CD4-positive, alpha-beta T cell treated with Interleukin-4 for 1 hour (primary cell): ENCODE data around the gene CARD8.

ENCODE experiments used
- DNase-seq, 2 donors: peaks; one replicate each; pipeline ENCODE4 v3.0.0-alpha.2; 2020 to 2022

CARD8 gene

DNA sequence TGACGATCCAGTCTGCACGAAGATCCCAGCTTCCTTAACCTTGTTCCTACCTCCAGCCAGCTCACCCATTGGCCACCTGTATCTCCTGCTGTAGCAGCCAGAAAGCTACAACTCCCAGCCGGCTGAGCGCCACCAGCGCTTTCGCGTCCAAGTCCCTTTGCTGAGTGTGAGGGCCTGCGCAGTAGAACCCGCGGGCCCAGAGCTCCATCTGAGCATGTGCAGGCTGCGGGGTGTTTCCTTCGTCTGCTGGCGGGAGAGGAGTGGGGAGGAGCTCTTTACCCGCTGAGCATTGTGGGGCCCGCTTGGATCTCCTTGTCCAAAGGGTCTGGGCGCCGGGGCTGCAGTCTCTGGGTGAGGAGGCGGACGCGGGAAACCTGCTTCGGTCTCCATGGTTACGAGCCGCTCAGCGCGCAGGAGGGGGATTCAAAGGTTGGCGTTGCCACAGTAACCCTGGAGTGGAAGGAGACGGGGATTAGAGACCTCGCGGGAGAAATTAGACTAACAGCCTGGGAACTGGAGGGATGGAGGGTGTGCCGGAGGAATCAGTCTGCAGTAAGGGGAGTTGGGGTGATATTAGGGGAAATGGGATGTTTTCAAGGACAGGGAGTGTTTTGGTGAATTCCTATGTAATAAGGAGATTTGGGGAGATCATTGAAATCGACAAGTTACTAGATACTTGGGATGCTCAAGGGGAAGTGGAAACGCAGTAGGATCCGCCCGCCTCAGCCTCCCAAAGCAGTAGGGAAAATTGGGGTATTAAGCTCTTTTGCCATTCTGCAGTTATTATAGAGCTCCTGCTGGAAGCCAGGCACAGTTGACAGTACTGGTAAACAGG, 51.7 kb downstream of the CARD8 start:
- DNase-seq: peak; percentile 92 to 93

DNA sequence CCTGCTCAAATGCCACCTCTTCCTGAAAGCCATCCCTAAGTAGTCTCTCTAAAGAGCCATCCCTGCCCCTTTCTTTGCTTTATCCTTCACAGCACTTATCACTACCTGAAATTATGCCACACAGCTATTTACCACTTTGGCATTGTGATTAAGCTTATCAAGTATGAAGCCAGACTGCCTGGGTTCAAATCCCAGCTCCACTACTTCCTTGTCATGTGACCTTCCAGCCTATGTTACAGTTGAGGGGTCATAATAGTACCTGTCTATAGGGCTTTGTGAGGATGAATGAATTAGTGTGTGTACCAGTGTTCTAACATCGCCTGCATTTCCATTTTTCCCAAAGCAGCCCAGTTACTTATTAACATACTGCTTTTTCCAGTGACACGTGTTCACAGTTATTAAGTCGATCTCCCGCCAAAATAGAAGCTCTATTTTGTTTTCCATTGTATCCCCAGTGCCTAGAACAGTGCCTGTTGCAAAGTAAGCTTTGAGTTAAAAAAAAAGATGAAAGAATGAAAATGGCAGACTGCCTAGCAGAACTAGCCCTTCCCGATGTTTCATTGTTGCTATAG, 52.4 kb downstream of the CARD8 start:
- no peak for DNase-seq

GRCh38 chr19:48196933-48197665, 58.6 kb downstream of the CARD8 start:
- no peak for DNase-seq

DNA sequence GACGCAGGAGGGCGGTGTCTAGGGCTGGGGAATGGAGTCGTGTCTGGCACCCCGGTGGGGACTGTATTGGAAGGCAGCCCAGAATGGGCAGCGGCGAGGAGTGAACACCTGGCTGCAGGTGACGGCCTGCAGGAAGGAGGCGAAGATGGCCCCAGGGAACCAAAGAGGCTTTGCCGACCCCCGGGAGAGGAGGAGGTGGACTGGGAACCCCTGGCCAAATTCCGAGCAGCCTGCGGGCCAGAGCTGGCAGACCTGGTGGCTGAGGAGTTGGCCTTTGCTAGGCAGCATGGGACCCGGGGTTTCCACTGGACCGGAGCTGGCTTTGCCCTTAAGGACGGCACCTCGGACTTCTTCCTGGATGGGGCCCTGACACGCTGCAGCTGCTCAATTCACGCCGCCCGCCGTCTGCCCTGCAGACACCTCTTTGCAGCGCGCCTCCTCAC, 59.4 kb downstream of the CARD8 start:
- DNase-seq: no peak

DNA sequence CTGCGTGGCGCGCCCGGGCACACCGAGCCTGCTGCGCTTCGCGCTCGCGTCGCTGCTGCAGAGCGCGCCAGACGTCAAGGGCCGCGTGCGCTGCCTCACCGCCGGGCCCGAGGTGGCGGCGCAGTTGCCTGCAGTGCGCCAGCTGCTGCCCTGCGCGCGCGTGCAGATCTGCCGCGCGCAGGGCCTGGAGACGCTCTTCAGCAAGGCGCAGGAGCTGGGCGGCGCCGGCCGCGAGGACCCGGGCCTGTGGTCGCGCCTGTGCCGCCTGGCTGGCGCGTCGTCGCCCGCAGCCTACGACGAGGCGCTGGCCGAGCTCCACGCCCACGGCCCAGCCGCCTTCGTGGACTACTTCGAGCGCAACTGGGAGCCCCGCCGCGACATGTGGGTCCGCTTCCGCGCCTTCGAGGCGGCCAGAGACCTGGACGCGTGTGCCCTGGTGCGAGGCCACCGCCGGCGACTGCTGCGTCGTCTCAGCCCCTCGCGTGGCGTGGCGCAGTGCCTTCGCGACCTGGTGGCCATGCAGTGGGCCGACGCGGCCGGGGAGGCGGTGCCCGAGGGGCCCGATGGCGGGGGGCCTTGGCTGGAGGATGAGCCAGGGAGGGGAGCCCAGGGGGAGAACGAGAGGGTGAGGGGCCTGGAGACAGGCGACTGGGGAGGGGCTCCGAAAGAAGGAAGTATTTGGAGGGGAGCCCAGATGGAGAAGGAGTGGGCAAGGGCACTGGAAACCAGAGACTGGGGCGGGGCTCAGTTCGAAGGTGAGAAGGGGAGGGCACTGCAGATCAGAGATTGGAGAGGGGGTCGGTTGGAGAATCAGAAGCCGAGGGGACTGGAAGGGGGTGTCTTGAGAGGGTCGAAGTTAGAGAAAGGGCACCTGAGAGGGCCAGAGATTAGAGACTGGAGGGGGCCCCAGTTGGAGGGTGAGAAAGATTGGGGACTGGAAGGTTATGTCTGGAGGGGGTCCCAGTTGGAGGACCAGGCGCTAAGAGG, 60.6 kb downstream of the CARD8 start:
- no peak for DNase-seq

DNA sequence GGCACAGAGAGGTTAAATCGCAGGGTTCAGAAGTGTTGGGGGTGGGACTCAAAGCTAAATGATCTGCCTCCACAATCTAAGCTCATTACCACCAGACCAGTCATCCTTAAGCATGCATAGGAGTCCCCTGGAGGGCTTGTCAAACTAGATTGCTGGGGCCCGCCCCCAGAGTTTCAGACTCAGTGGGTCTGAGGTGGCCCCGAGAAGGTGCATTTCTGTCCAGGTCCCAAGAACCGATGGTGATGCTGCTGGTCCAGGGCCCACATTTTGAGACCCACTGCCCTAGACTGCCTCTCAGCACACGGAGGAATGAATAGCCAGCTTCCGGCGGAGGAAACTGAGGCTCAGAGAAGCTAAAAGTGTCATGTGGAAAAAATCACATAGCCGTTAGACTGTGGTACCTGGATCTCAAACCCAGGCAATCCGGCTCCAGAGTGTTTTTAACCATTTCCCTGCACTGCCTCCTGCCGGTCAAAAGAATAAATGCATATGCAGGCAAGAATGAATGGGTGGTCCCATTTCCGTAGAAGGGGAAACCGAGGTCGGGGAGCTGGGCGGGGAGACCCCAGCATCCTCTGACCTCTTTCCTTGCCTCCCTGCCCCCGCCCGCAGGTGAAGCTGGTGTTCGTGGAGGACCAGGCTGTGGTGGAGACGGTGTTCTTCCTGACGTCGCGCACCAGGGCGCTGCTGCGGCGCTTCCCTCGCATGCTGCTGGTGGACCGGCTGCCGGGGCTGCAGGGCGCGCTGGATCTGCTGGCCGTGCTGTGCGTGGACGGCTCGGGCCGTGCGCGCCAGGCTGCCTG, 61.5 kb downstream of the CARD8 start:
- DNase-seq: peak in 1 of 2 donors; percentile 32

- DNase-seq: no peak
These were observed 63.0 kb downstream of the CARD8 start for GRCh38 chr19:48192750-48193149.

GRCh38 chr19:48190885-48191284, 64.8 kb downstream of the CARD8 start:
- DNase-seq: no peak

- peak; percentile 34 to 82 for DNase-seq
These were observed 65.3 kb downstream of the CARD8 start for GRCh38 chr19:48190288-48190884.

DNA sequence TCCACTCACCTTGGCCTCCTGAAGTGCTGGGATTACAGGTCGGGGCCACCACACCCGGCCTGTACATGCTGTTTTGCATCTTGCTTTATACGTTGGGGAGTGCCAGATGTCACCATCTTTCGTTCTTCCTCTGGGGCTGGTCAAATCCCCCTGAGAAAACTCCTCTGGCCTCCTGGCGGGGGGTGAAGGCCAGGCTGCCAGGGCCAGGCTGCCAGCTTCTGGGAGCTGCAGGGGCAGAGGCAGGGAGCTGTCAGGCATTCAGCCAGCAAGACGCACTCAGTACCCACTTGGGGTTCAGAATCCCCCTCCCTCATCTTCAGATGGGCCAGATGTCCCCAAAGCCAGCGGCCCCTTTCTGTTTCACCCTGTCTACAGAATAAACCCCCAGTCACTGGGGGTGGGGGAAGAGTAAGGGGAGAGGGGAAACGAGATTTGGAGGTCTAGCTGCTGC, 69.1 kb downstream of the CARD8 start:
- no peak for DNase-seq

GRCh38 chr19:48186015-48186414, 69.7 kb downstream of the CARD8 start:
- no peak for DNase-seq

GRCh38 chr19:48183356-48183755, 72.4 kb downstream of the CARD8 start:
- no peak for DNase-seq

- DNase-seq: no peak
These were observed 73.3 kb downstream of the CARD8 start for GRCh38 chr19:48182434-48182833.

GRCh38 chr19:48181505-48181904, 74.2 kb downstream of the CARD8 start:
- DNase-seq: no peak

DNA sequence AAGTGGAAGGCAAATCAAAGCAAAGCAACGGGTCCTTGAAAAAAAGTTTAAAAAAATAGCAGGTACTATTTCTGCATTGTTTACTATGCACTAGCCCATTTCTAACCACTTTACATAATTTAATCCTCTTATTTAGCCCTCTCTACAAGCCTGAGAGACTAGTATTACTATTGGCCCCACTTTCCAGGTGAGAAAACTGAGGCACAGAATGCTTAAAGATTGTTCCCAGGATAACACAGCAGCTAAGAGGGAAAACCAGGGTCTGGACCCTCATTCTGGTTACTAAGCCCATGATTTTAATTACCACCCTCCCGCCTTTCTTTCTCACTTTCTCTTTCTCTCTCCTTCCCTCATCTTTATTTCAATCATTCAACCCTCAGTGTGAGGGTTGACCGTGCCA, 79.5 kb downstream of the CARD8 start:
- no peak for DNase-seq

GRCh38 chr19:48175578-48175977, 80.1 kb downstream of the CARD8 start:
- DNase-seq: no peak

DNA sequence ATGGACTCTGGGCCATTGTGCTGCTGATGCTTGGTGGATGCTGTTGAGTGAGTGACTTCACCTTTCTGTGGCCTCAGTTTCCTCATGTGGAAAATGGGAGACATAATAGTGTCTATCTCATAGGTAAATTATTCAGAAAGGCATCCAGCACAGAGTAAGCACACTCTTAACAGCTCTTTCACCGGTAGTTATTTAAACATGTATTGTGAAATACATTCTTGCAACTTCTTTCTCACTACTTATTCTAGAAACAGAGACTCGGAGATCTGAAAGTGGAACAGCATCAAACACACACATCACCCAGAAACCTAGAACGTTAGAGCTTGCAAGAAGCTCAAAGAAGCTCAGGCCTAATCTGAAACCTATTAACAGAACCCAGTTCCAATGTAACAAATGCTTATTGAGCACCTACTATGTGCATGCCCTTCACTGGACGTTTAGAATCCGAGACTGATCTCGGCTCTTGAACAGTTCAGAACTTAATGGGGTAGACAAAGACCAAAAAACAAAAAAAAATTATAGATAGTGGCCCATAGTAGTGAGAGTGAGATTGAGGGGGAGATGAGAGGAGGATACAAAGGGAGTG, 81.2 kb downstream of the CARD8 start:
- no peak for DNase-seq

DNA sequence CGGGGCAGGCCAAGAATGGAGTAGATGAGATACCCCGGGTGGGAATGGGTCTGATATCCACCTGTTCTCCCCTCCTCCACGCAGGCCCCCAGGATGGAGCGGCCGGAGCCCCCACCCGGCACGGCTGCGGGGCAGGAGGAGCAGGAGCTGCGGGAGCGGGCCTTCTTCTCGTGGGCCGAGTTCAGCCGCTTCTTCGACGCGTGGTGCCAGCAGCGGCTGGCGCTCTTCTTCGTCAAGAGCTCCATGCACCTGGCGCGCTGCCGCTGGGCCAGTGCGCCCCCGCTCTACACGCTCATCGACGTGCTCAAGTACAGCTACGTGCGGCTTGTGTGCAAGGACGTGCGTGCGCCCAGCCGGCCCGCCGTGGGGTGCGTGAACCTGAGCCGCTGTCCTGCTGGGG, 84.0 kb downstream of the CARD8 start:
- no peak for DNase-seq

GRCh38 chr19:48170817-48171347, 84.8 kb downstream of the CARD8 start:
- DNase-seq: peak in 1 of 2 donors; percentile 15
